Effector memory CD4-positive, alpha-beta T cell (primary cell): ENCODE measurements around the gene PTTG1IP2.
"Not testable (repeated sequence)": the region's sequence is repeated elsewhere in the genome, so short reads cannot be mapped to it uniquely, and the experiment has no call there.

Experiments
- DNase-seq, 3 donors: peaks; one replicate each; pipeline ENCODE4 v3.0.0-alpha.2; 2020
- H3K27ac ChIP-seq: 2 replicates; pipeline ENCODE4 v1.7.0; 2013; ENCODE audit warnings: mild to moderate bottlenecking, low read length, moderate library complexity; ENCODE audit not compliant: insufficient read depth, poor library complexity, severe bottlenecking
- H3K27me3 ChIP-seq: replicated peaks from 2 replicates; pipeline ENCODE4 v1.7.0; 2013; ENCODE audit warnings: mild to moderate bottlenecking, low read length; ENCODE audit not compliant: insufficient read depth, control insufficient read depth, poor library complexity, severe bottlenecking
- H3K36me3 ChIP-seq: 2 replicates; pipeline ENCODE4 v1.7.0; 2013; ENCODE audit warnings: mild to moderate bottlenecking, low read length, moderate library complexity; ENCODE audit not compliant: control insufficient read depth, insufficient read depth
- H3K4me1 ChIP-seq: 2 replicates; pipeline ENCODE4 v1.7.0; 2013; ENCODE audit warnings: low read length, mild to moderate bottlenecking; ENCODE audit not compliant: control insufficient read depth, insufficient read depth, poor library complexity, severe bottlenecking
- H3K4me3 ChIP-seq: 2 replicates; pipeline ENCODE4 v1.7.0; 2013; ENCODE audit warnings: low read length, low read depth, mild to moderate bottlenecking; ENCODE audit not compliant: insufficient read depth, poor library complexity, severe bottlenecking
- H3K9me3 ChIP-seq: 2 replicates; pipeline ENCODE4 v1.7.0; 2013; ENCODE audit warnings: mild to moderate bottlenecking, low read length, moderate library complexity; ENCODE audit not compliant: control insufficient read depth

PTTG1IP2 gene

GRCh38 chr7:90453931-90454330 lies 15.5 kb upstream of the PTTG1IP2 start:
- Histone ChIP-seq H3K36me3 (no peaks in the 10 kb centered on the region), H3K27ac (no peak overlapping the region), H3K27me3 (no peaks in the 10 kb centered on the region), H3K4me1 (no peaks in the 10 kb centered on the region), H3K4me3 (no peak overlapping the region), H3K9me3 (no peaks in the 10 kb centered on the region)
- DNase-seq: no peak

- no peaks in the 10 kb centered on the region for H3K27me3 ChIP-seq
- no peaks in the 10 kb centered on the region for H3K4me1 ChIP-seq
- H3K36me3 ChIP-seq: no peaks in the 10 kb centered on the region
- no peaks in the 10 kb centered on the region for H3K9me3 ChIP-seq
- H3K4me3 ChIP-seq: no peak overlapping the region
- no peak for DNase-seq
- H3K27ac ChIP-seq: no peak overlapping the region
These were observed 14.0 kb upstream of the PTTG1IP2 start for GRCh38 chr7:90455163-90456030.

GRCh38 chr7:90458104-90458503 lies 11.3 kb upstream of the PTTG1IP2 start:
- H3K27me3 ChIP-seq: no peaks in the 10 kb centered on the region
- H3K4me1 ChIP-seq: no peaks in the 10 kb centered on the region
- no peak overlapping the region for H3K27ac ChIP-seq
- no peak overlapping the region for H3K4me3 ChIP-seq
- H3K36me3 ChIP-seq: no peaks in the 10 kb centered on the region
- no peak for DNase-seq
- no peaks in the 10 kb centered on the region for H3K9me3 ChIP-seq

GRCh38 chr7:90459888-90460287 lies 9.6 kb upstream of the PTTG1IP2 start:
- H3K4me1 ChIP-seq: no peaks in the 10 kb centered on the region
- no peaks in the 10 kb centered on the region for H3K27me3 ChIP-seq
- H3K36me3 ChIP-seq: no peaks in the 10 kb centered on the region
- DNase-seq: no peak
- no peaks in the 10 kb centered on the region for H3K9me3 ChIP-seq
- H3K4me3 ChIP-seq: no peak overlapping the region
- no peak overlapping the region for H3K27ac ChIP-seq

- Histone ChIP-seq H3K4me3 (no peak overlapping the region), H3K9me3 (no peaks in the 10 kb centered on the region), H3K27me3 (no peaks in the 10 kb centered on the region), H3K27ac (no peak overlapping the region), H3K4me1 (no peaks in the 10 kb centered on the region), H3K36me3 (no peaks in the 10 kb centered on the region)
- DNase-seq: no peak
These were observed 8.2 kb upstream of the PTTG1IP2 start for GRCh38 chr7:90461219-90461618.

GRCh38 chr7:90463151-90463628 lies 6.2 kb upstream of the PTTG1IP2 start:
- peak overlapping the region; percentile 29 for H3K4me3 ChIP-seq
- not testable (repeated sequence) for H3K36me3 ChIP-seq, H3K9me3 ChIP-seq, H3K27me3 ChIP-seq, H3K4me1 ChIP-seq, DNase-seq, H3K27ac ChIP-seq

- DNase-seq: no peak
- no peaks in the 10 kb centered on the region for H3K27me3 ChIP-seq
- no peaks in the 10 kb centered on the region for H3K9me3 ChIP-seq
- H3K27ac ChIP-seq: no peak overlapping the region
- H3K4me3 ChIP-seq: no peak overlapping the region
- H3K4me1 ChIP-seq: no peaks in the 10 kb centered on the region
- H3K36me3 ChIP-seq: no peaks in the 10 kb centered on the region
These were observed 3.6 kb upstream of the PTTG1IP2 start for GRCh38 chr7:90465816-90466215.

GRCh38 chr7:90472805-90473540 lies 3.5 kb downstream of the PTTG1IP2 start:
- Histone ChIP-seq H3K27ac (no peak overlapping the region), H3K9me3 (no peaks in the 10 kb centered on the region), H3K36me3 (no peaks in the 10 kb centered on the region), H3K4me1 (no peaks in the 10 kb centered on the region), H3K27me3 (no peaks in the 10 kb centered on the region), H3K4me3 (no peak overlapping the region)
- no peak for DNase-seq

GRCh38 chr7:90473814-90474213 lies 4.4 kb downstream of the PTTG1IP2 start:
- H3K27me3 ChIP-seq: no peaks in the 10 kb centered on the region
- no peak for DNase-seq
- H3K36me3 ChIP-seq: no peaks in the 10 kb centered on the region
- H3K4me3 ChIP-seq: no peak overlapping the region
- no peaks in the 10 kb centered on the region for H3K9me3 ChIP-seq
- no peak overlapping the region for H3K27ac ChIP-seq
- H3K4me1 ChIP-seq: no peaks in the 10 kb centered on the region
